GM23338 (cell line): ENCODE measurements around the gene KRTAP16-1. TPM values are rescaled to one million over a fixed set of nuclear protein-coding genes. Genes with fewer than 3 reads are reported as not detected.

Experiments used
- ATAC-seq: fragments of 200-7000 bp; cut with Tn5 transposase; 3 replicates; pipeline ENCODE4 v1.9.1; 2020
- DNase-seq: peaks from one replicate; pipeline ENCODE4 v3.0.0-alpha.2; 2015; ENCODE audit warnings: low spot score
- H2AFZ ChIP-seq: fragments of 200-600 bp; sonication (generic); 2 replicates; pipeline ENCODE4 v1.8.0; 2016; ENCODE audit warnings: antibody characterized with exemption, mild to moderate bottlenecking, moderate library complexity
- H3F3A ChIP-seq: fragments of 200-600 bp; sonication (generic); replicated peaks from 2 replicates; pipeline ENCODE4 v1.8.0; 2017; ENCODE audit warnings: antibody characterized with exemption, mixed run types, low read depth
- H3K27ac ChIP-seq: fragments of 200-600 bp; sonication (generic); 2 replicates; pipeline ENCODE4 v1.6.1; 2016; ENCODE audit warnings: low read depth
- H3K27me3 ChIP-seq: fragments of 200-600 bp; sonication (generic); 2 replicates; pipeline ENCODE4 v1.8.0; 2016; ENCODE audit warnings: mild to moderate bottlenecking, mixed run types, moderate library complexity; ENCODE audit not compliant: insufficient read depth
- H3K36me3 ChIP-seq: fragments of 200-600 bp; sonication (generic); 2 replicates; pipeline ENCODE4 v1.8.0; 2016; ENCODE audit warnings: mild to moderate bottlenecking; ENCODE audit not compliant: insufficient read depth
- H3K4me1 ChIP-seq: fragments of 200-600 bp; sonication (generic); 2 replicates; pipeline ENCODE4 v1.8.0; 2016; ENCODE audit warnings: mild to moderate bottlenecking, moderate library complexity; ENCODE audit not compliant: insufficient read depth
- H3K4me2 ChIP-seq: fragments of 200-600 bp; sonication (generic); 2 replicates; pipeline ENCODE4 v1.7.1; 2017; ENCODE audit warnings: mixed run types
- H3K4me3 ChIP-seq: fragments of 200-600 bp; sonication (generic); 2 replicates; pipeline ENCODE4 v1.6.1; 2016; ENCODE audit warnings: mixed run types
- H3K79me2 ChIP-seq: fragments of 200-600 bp; sonication (generic); replicated peaks from 2 replicates; pipeline ENCODE4 v1.8.0; 2017; ENCODE audit warnings: mild to moderate bottlenecking; ENCODE audit not compliant: insufficient read depth
- H3K9me2 ChIP-seq: fragments of 200-600 bp; sonication (generic); 2 replicates; pipeline ENCODE4 v1.8.0; 2017; ENCODE audit not compliant: insufficient read depth
- H4K20me1 ChIP-seq: fragments of 200-600 bp; sonication (generic); replicated peaks from 2 replicates; pipeline ENCODE4 v1.8.0; 2017; ENCODE audit warnings: mild to moderate bottlenecking; ENCODE audit not compliant: insufficient read depth
- H3K27ac Mint-ChIP-seq: 2 replicates; pipeline ENCODE4 v1.8.0; 2020; ENCODE audit warnings: inconsistent platforms, mild to moderate bottlenecking, moderate library complexity, mixed read lengths
- H3K27me3 Mint-ChIP-seq: 3 replicates; pipeline ENCODE4 v1.8.0; 2022; ENCODE audit warnings: low read depth, mild to moderate bottlenecking, moderate library complexity, mixed read lengths, inconsistent platforms; ENCODE audit not compliant: insufficient read depth, poor library complexity
- H3K36me3 Mint-ChIP-seq: 3 replicates; pipeline ENCODE4 v1.8.0; 2021; ENCODE audit warnings: low read depth, mild to moderate bottlenecking, inconsistent platforms, moderate library complexity, mixed read lengths
- H3K4me1 Mint-ChIP-seq: 3 replicates; pipeline ENCODE4 v1.8.0; 2020; ENCODE audit warnings: mild to moderate bottlenecking, inconsistent platforms, mixed read lengths
- H3K4me3 Mint-ChIP-seq: 3 replicates; pipeline ENCODE4 v1.8.0; 2021; ENCODE audit warnings: moderate library complexity, mild to moderate bottlenecking, inconsistent platforms, mixed read lengths
- H3K9me3 Mint-ChIP-seq: 3 replicates; pipeline ENCODE4 v1.8.0; 2020; ENCODE audit warnings: moderate library complexity, mild to moderate bottlenecking, inconsistent platforms, mixed read lengths
- CREB1 ChIP-seq: fragments of 250-450 bp; sonication (Bioruptor Pico); IDR thresholded peaks from 2 replicates; pipeline ENCODE4 v1.5.0; 2020; ENCODE audit warnings: low read depth, mild to moderate bottlenecking, moderate library complexity
- ETS1 ChIP-seq: IDR thresholded peaks from 2 replicates; pipeline ENCODE4 v1.6.1; 2016; ENCODE audit warnings: antibody characterized with exemption
- EZH2 ChIP-seq: fragments of 200-600 bp; sonication (generic); IDR thresholded peaks from one replicate; pipeline ENCODE4 v1.8.0; 2017; ENCODE audit warnings: antibody characterized with exemption, mild to moderate bottlenecking, low read depth; ENCODE audit not compliant: unreplicated experiment
- EZH2phosphoT487 ChIP-seq: fragments of 200-600 bp; sonication (generic); IDR thresholded peaks from one replicate; pipeline ENCODE4 v1.8.1; 2018; ENCODE audit warnings: antibody characterized with exemption; ENCODE audit not compliant: unreplicated experiment
- JUNB ChIP-seq: IDR thresholded peaks from one replicate; pipeline ENCODE4 v1.6.1; 2016; ENCODE audit warnings: antibody characterized with exemption; ENCODE audit not compliant: unreplicated experiment
- NANOG ChIP-seq: IDR thresholded peaks from 2 replicates; pipeline ENCODE4 v1.6.1; 2016; ENCODE audit warnings: antibody characterized with exemption, borderline replicate concordance
- POLR2AphosphoS5 ChIP-seq: IDR thresholded peaks from 2 replicates; pipeline ENCODE4 v1.6.1; 2016; ENCODE audit warnings: antibody characterized with exemption, low read depth
- REST ChIP-seq: IDR thresholded peaks from one replicate; pipeline ENCODE4 v1.6.1; 2018; ENCODE audit warnings: antibody characterized with exemption; ENCODE audit not compliant: unreplicated experiment
- STAT1 ChIP-seq: IDR thresholded peaks from one replicate; pipeline ENCODE4 v1.6.1; 2016; ENCODE audit warnings: antibody characterized with exemption; ENCODE audit not compliant: unreplicated experiment
- ZNF114 ChIP-seq: fragments of 250-450 bp; sonication (Bioruptor Pico); IDR thresholded peaks from 2 replicates; pipeline ENCODE4 v1.5.0; 2020; ENCODE audit warnings: mild to moderate bottlenecking, moderate library complexity
- ZNF331 ChIP-seq: fragments of 250-450 bp; sonication (Bioruptor Pico); IDR thresholded peaks from 2 replicates; pipeline ENCODE4 v1.5.0; 2020; ENCODE audit warnings: low read depth, mild to moderate bottlenecking, moderate library complexity
- ZNF462 ChIP-seq: fragments of 250-450 bp; sonication (Bioruptor Pico); IDR thresholded peaks from 2 replicates; pipeline ENCODE4 v1.5.0; 2020; ENCODE audit warnings: mild to moderate bottlenecking, moderate library complexity
- polyA plus RNA-seq: library from polyadenylated mRNA; unstranded; fragments of >200 nt; fragmentation: Nextera tagmentation; extraction: Ambion mirVana; gene quantifications from 2 replicates; pipeline ENCODE4 v1.2.1, GENCODE V29; 2016
- total RNA-seq: library from RNA; depleted of rRNA; stranded (reverse); fragments of >200 nt; shearing (Covaris generic); gene quantifications from 2 replicates; pipeline ENCODE4 v1.2.3, GENCODE V29; 2014

Gene KRTAP16-1
- total and polyA plus RNA-seq, 2 experiments from 2014 or later: not detected

GRCh38 chr17:41338961-41339485, 29.9 kb upstream of the KRTAP16-1 start:
- no peaks in the 10 kb centered on the region for H4K20me1 ChIP-seq
- no peak overlapping the region for H2AFZ ChIP-seq
- H3K4me3 ChIP-seq: no peak overlapping the region
- H3K27me3 ChIP-seq: no peaks in the 10 kb centered on the region
- Mint-ChIP-seq H3K4me1 (no peaks in the 10 kb centered on the region), H3K27me3 (peaks cover 5% of the 10 kb centered on the region), H3K36me3 (no peaks in the 10 kb centered on the region; the same call in 2 of the 3 replicates), H3K4me3 (no peak overlapping the region), H3K9me3 (peaks cover 22% of the 10 kb centered on the region), H3K27ac (no peak overlapping the region)
- no peaks in the 10 kb centered on the region for H3K79me2 ChIP-seq
- no peak for TF ChIP-seq ETS1
- no peak for TF ChIP-seq NANOG
- no peak for TF ChIP-seq JUNB
- no peak for TF ChIP-seq CREB1 (CRISPR knock-in tag)
- TF ChIP-seq ZNF114: no peak
- TF ChIP-seq STAT1: no peak
- no peak for TF ChIP-seq EZH2
- no peak for TF ChIP-seq POLR2AphosphoS5
- no peak for TF ChIP-seq ZNF462
- TF ChIP-seq REST: no peak
- TF ChIP-seq EZH2phosphoT487: no peak
- no peak for TF ChIP-seq ZNF331 (CRISPR knock-in tag)
- ATAC-seq (no peak), DNase-seq (no peak)
- no peaks in the 10 kb centered on the region for H3K36me3 ChIP-seq
- H3K27ac ChIP-seq: no peak overlapping the region
- H3K4me2 ChIP-seq: no peak overlapping the region
- H3K9me2 ChIP-seq: no peaks in the 10 kb centered on the region; the same call in 1 of the 2 replicates
- no peaks in the 10 kb centered on the region for H3F3A ChIP-seq
- no peaks in the 10 kb centered on the region for H3K4me1 ChIP-seq
